H1 (cell line): Measurements from ENCODE around the gene ESRP2. TPM values are rescaled to one million over a fixed set of nuclear protein-coding genes. Genes with fewer than 3 reads are reported as not detected.

Source experiments
- ATF2 ChIP-seq: IDR thresholded peaks from 2 replicates; pipeline ENCODE4 v1.6.1; 2012; ENCODE audit warnings: low read length, inconsistent platforms
- FOSL1 ChIP-seq: IDR thresholded peaks from 2 replicates; pipeline ENCODE4 v1.6.1; 2011; ENCODE audit warnings: mild to moderate bottlenecking, low read depth, low read length, moderate library complexity; ENCODE audit not compliant: insufficient read depth
- KDM1A ChIP-seq: fragments of 200-600, 300-600 bp; sonication (generic); IDR thresholded peaks from 2 replicates; pipeline ENCODE4 v1.7.1; 2016; ENCODE audit warnings: mild to moderate bottlenecking, low read length, borderline replicate concordance
- SUZ12 ChIP-seq: fragments of 200-600 bp; sonication (generic); IDR thresholded peaks from 2 replicates; pipeline ENCODE4 v1.6.1; 2012; ENCODE audit warnings: mild to moderate bottlenecking, inconsistent platforms, low read length, moderate library complexity, mixed read lengths
- TAF7 ChIP-seq: optimal IDR thresholded peaks from 2 replicates; pipeline ENCODE3; 2011; ENCODE audit warnings: low read depth, mild to moderate bottlenecking, inconsistent platforms, low read length, moderate library complexity, borderline replicate concordance
- polyA plus RNA-seq, 7 experiments: library from polyadenylated mRNA; depleted of rRNA in 3 of 7; stranded (reverse) in 5 of 7; unstranded in 2 of 7; fragments of >200 nt in 5 of 7; fragments of 200-250 nt in 2 of 7; gene quantifications; 1 replicate in 5 of 7; 2 replicates in 1 of 7; 4 replicates in 1 of 7; pipeline versions ENCODE4 v1.2.1 to v1.2.3, GENCODE V29; 2011 to 2013; ENCODE audit warnings: missing spikeins in 2 of 7, mixed read lengths in 2 of 7
- total RNA-seq: library from RNA; stranded (reverse); fragmentation: NEBNext Ultra II Directional; extraction: Animal tissue kit (Norgen Biotek cat#: 25700); gene quantifications from 2 replicates; pipeline ENCODE4 v1.2.1, GENCODE V29; 2021

ESRP2 gene
- total and polyA plus RNA-seq, 2 of the 8 experiments (the other 6 are each of a cell fraction or from before 2014, with no cell fraction given): 35.1 to 45.8 TPM

DNA sequence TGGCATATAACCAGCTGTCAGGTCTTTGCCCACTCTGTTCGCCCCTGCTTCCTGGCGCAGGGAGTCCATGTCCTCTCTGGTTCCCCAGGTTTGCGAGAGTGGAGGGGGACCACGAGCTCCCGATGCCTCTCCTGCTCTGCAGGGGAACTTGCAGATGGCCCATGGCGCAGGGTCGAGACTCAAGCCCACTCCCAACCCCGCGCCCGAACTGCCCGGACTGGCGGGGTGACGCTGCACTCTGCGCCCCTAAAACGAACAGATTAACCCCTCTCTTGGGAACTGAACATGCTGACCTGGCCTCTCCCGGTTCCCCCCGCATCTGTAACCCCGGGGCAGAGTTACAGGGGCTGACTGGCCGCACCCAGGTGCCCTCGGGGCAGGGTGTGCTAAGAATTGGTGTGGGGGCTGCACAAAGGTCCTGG, 8.6 kb upstream of the ESRP2 start (continued):
- TF ChIP-seq ATF2: no peak
- TF ChIP-seq FOSL1: no peak
- TF ChIP-seq KDM1A: no peak
- no peak for TF ChIP-seq TAF7
- TF ChIP-seq SUZ12: no peak
